Measurements from ENCODE around the gene FEZ2.

Gene FEZ2

DNA sequence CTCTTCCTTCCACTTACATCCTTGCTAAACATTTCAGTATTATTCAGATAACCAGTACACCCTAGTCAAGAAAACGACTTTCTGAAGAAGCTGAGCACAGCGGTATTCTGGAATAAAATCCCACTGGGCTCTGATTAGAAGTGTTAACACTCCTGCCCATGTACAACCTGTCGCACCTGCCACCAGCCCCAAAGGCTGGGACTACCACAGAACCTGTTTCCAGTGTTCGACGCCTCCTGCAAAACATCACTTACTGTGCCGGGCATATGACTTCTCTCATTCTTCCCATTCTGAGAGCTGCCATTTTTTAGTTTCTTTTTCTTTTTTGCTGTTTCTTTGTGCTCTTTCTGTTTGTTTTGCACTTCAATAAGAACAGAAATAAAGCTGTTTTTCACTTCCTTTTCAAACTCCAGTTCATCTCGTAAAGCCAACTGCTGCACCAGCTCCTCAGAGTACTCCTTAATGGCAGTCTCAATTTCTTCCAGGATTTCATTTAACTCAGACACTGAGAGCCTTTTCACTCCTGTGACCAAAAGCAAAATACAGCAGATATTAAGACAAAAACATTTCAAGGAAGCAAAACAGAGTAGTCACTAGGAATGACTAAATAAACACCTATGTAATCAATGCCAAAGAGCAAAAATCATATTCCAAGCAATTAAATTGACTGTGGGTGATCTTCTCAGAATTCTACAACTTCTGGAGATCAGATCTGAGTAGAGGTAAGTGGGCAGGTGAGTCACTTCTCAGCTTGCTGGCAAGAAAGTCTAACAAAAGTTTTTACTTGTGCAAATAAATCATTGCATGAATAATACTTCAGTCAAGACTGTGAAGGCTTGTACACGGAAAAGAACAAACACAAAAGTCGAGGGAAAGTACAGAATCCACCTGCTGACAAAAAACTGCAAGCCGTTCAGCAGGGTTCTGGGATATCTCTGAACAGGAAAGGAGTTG, 19.3 kb downstream of the FEZ2 start:
- H3K4me3 ChIP-seq (ENCODE audit: low read depth, low read length): no peak overlapping the region
- TF ChIP-seq, protein P1, sequence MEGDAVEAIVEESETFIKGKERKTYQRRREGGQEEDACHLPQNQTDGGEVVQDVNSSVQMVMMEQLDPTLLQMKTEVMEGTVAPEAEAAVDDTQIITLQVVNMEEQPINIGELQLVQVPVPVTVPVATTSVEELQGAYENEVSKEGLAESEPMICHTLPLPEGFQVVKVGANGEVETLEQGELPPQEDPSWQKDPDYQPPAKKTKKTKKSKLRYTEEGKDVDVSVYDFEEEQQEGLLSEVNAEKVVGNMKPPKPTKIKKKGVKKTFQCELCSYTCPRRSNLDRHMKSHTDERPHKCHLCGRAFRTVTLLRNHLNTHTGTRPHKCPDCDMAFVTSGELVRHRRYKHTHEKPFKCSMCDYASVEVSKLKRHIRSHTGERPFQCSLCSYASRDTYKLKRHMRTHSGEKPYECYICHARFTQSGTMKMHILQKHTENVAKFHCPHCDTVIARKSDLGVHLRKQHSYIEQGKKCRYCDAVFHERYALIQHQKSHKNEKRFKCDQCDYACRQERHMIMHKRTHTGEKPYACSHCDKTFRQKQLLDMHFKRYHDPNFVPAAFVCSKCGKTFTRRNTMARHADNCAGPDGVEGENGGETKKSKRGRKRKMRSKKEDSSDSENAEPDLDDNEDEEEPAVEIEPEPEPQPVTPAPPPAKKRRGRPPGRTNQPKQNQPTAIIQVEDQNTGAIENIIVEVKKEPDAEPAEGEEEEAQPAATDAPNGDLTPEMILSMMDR (IDR thresholded peaks at IDR 0.05; ENCODE audit: borderline replicate concordance, insufficient read depth, low read depth, low read length): no peak

GRCh38 chr2:36577884-36578283, 20.1 kb downstream of the FEZ2 start:
- no peak overlapping the region for H3K4me3 ChIP-seq (ENCODE audit: low read depth, low read length)

GRCh38 chr2:36574560-36574959, 23.4 kb downstream of the FEZ2 start:
- TF ChIP-seq, protein P1 (IDR thresholded peaks at IDR 0.05; ENCODE audit: borderline replicate concordance, insufficient read depth, low read depth, low read length): no peak
- H3K4me3 ChIP-seq (ENCODE audit: low read depth, low read length): no peak overlapping the region

More at GRCh38 chr2:36577884-36578283, 20.1 kb downstream of the FEZ2 start:
- TF ChIP-seq, protein P1 (IDR thresholded peaks at IDR 0.05; ENCODE audit: borderline replicate concordance, insufficient read depth, low read depth, low read length): no peak

- TF ChIP-seq, protein P1 (IDR thresholded peaks at IDR 0.05; ENCODE audit: borderline replicate concordance, insufficient read depth, low read depth, low read length): no peak
- H3K4me3 ChIP-seq (ENCODE audit: low read depth, low read length): no peak overlapping the region
Observed at GRCh38 chr2:36573165-36573564, 24.8 kb downstream of the FEZ2 start.

DNA sequence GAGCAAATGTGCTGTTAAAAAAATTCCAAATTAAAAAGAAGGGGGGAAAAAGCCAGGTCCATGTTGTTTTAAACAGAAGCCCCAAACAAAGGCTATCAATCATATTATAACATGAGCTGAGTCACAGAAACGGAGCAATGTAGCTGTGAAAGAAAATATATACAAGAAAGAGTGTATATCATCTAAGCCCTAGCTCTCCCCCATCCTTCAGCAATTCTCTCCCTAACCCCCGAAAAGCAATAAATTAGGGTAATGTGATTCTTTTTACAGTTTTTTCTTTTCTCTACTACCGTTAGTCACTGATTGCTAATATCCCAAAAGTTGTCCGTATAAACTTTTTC, 25.3 kb downstream of the FEZ2 start:
- TF ChIP-seq, protein P1 (IDR thresholded peaks at IDR 0.05; ENCODE audit: borderline replicate concordance, insufficient read depth, low read depth, low read length): no peak
- H3K4me3 ChIP-seq (ENCODE audit: low read depth, low read length): no peak overlapping the region

- TF ChIP-seq, protein P1 (IDR thresholded peaks at IDR 0.05; ENCODE audit: borderline replicate concordance, insufficient read depth, low read depth, low read length): no peak
- H3K4me3 ChIP-seq (ENCODE audit: low read depth, low read length): no peak overlapping the region
Observed at GRCh38 chr2:36572054-36572718, 25.8 kb downstream of the FEZ2 start.
